Measurements from ENCODE around the gene BCL2.

The BCL2 gene

GRCh38 chr18:63348508-63349136 is 29.1 kb upstream of the BCL2 start:
- no peaks in the 10 kb centered on the region for H3K9me3 ChIP-seq (ENCODE audit: control insufficient read depth, low read length)
- WGBS, 2 experiments (ENCODE audit: insufficient coverage in 2 of 2) = 89 to 95% methylated on average over 4 to 6 of the region's 7 CpGs
- H3K4me3 ChIP-seq (ENCODE audit: extremely low read depth, insufficient read depth, low read length, poor library complexity, severe bottlenecking) = no peak overlapping the region
- H3K36me3 ChIP-seq (ENCODE audit: control insufficient read depth, insufficient read depth, low read length) = peaks cover 93% of the 10 kb centered on the region
- H3K4me1 ChIP-seq (ENCODE audit: control insufficient read depth, insufficient read depth, low read length, poor library complexity, severe bottlenecking) = no peaks in the 10 kb centered on the region
- no peak overlapping the region for H3K27ac ChIP-seq (ENCODE audit: low read depth, low read length, severe bottlenecking)

GRCh38 chr18:63346480-63347183 is 27.1 kb upstream of the BCL2 start:
- 93 to 94% methylated on average over 6 to 7 of the region's 7 CpGs for WGBS, 2 experiments (ENCODE audit: insufficient coverage in 2 of 2)
- Histone ChIP-seq H3K4me1 (ENCODE audit: control insufficient read depth, insufficient read depth, low read length, poor library complexity, severe bottlenecking) (no peaks in the 10 kb centered on the region), H3K9me3 (ENCODE audit: control insufficient read depth, low read length) (no peaks in the 10 kb centered on the region), H3K4me3 (ENCODE audit: extremely low read depth, insufficient read depth, low read length, poor library complexity, severe bottlenecking) (no peak overlapping the region), H3K27ac (ENCODE audit: low read depth, low read length, severe bottlenecking) (no peak overlapping the region), H3K36me3 (ENCODE audit: control insufficient read depth, insufficient read depth, low read length) (peaks cover 92% of the 10 kb centered on the region)

GRCh38 chr18:63346031-63346430 is 26.5 kb upstream of the BCL2 start:
- 91 to 92% methylated on average over 7 of the region's 7 CpGs for WGBS, 2 experiments (ENCODE audit: insufficient coverage in 2 of 2)
- peaks cover 86% of the 10 kb centered on the region for H3K36me3 ChIP-seq (ENCODE audit: control insufficient read depth, insufficient read depth, low read length)

GRCh38 chr18:63344918-63345317 is 25.3 kb upstream of the BCL2 start:
- WGBS, 2 experiments (ENCODE audit: insufficient coverage in 2 of 2) = 83 to 100% methylated on average over 1 of the region's 2 CpGs
- Histone ChIP-seq H3K4me1 (ENCODE audit: control insufficient read depth, insufficient read depth, low read length, poor library complexity, severe bottlenecking) (no peaks in the 10 kb centered on the region), H3K9me3 (ENCODE audit: control insufficient read depth, low read length) (no peaks in the 10 kb centered on the region), H3K36me3 (ENCODE audit: control insufficient read depth, insufficient read depth, low read length) (peaks cover 87% of the 10 kb centered on the region), H3K27ac (ENCODE audit: low read depth, low read length, severe bottlenecking) (no peak overlapping the region), H3K4me3 (ENCODE audit: extremely low read depth, insufficient read depth, low read length, poor library complexity, severe bottlenecking) (no peak overlapping the region)

More at GRCh38 chr18:63346031-63346430, 26.5 kb upstream of the BCL2 start:
- H3K27ac ChIP-seq (ENCODE audit: low read depth, low read length, severe bottlenecking) = no peak overlapping the region
- H3K4me3 ChIP-seq (ENCODE audit: extremely low read depth, insufficient read depth, low read length, poor library complexity, severe bottlenecking) = no peak overlapping the region
- H3K9me3 ChIP-seq (ENCODE audit: control insufficient read depth, low read length) = no peaks in the 10 kb centered on the region
- no peaks in the 10 kb centered on the region for H3K4me1 ChIP-seq (ENCODE audit: control insufficient read depth, insufficient read depth, low read length, poor library complexity, severe bottlenecking)

GRCh38 chr18:63344263-63344662 is 24.7 kb upstream of the BCL2 start:
- 79 to 100% methylated on average over 2 to 3 of the region's 5 CpGs for WGBS, 2 experiments (ENCODE audit: insufficient coverage in 2 of 2)
- H3K4me1 ChIP-seq (ENCODE audit: control insufficient read depth, insufficient read depth, low read length, poor library complexity, severe bottlenecking) = no peaks in the 10 kb centered on the region
- no peak overlapping the region for H3K27ac ChIP-seq (ENCODE audit: low read depth, low read length, severe bottlenecking)
- H3K36me3 ChIP-seq (ENCODE audit: control insufficient read depth, insufficient read depth, low read length) = peaks cover 86% of the 10 kb centered on the region
- no peaks in the 10 kb centered on the region for H3K9me3 ChIP-seq (ENCODE audit: control insufficient read depth, low read length)
- H3K4me3 ChIP-seq (ENCODE audit: extremely low read depth, insufficient read depth, low read length, poor library complexity, severe bottlenecking) = no peak overlapping the region

GRCh38 chr18:63342206-63342605 is 22.6 kb upstream of the BCL2 start:
- 40 to 65% methylated on average over 5 of the region's 5 CpGs for WGBS, 2 experiments (ENCODE audit: insufficient coverage in 2 of 2)
- H3K4me1 ChIP-seq (ENCODE audit: control insufficient read depth, insufficient read depth, low read length, poor library complexity, severe bottlenecking) = no peaks in the 10 kb centered on the region
- H3K4me3 ChIP-seq (ENCODE audit: extremely low read depth, insufficient read depth, low read length, poor library complexity, severe bottlenecking) = no peak overlapping the region
- H3K9me3 ChIP-seq (ENCODE audit: control insufficient read depth, low read length) = no peaks in the 10 kb centered on the region
- H3K27ac ChIP-seq (ENCODE audit: low read depth, low read length, severe bottlenecking) = no peak overlapping the region
- peaks cover 85% of the 10 kb centered on the region for H3K36me3 ChIP-seq (ENCODE audit: control insufficient read depth, insufficient read depth, low read length)

- WGBS, 2 experiments (ENCODE audit: insufficient coverage in 2 of 2) = 0% methylated on average over 1 of the region's 4 CpGs
- H3K36me3 ChIP-seq (ENCODE audit: control insufficient read depth, insufficient read depth, low read length) = peaks cover 83% of the 10 kb centered on the region
These were observed 20.4 kb upstream of the BCL2 start for GRCh38 chr18:63339920-63340484.

GRCh38 chr18:63336366-63337099 is 17.0 kb upstream of the BCL2 start:
- H3K9me3 ChIP-seq (ENCODE audit: control insufficient read depth, low read length) = no peaks in the 10 kb centered on the region
- H3K27ac ChIP-seq (ENCODE audit: low read depth, low read length, severe bottlenecking) = no peak overlapping the region
- peaks cover 83% of the 10 kb centered on the region for H3K36me3 ChIP-seq (ENCODE audit: control insufficient read depth, insufficient read depth, low read length)
- no peaks in the 10 kb centered on the region for H3K4me1 ChIP-seq (ENCODE audit: control insufficient read depth, insufficient read depth, low read length, poor library complexity, severe bottlenecking)
- H3K4me3 ChIP-seq (ENCODE audit: extremely low read depth, insufficient read depth, low read length, poor library complexity, severe bottlenecking) = no peak overlapping the region
- 92 to 100% methylated on average over 2 to 3 of the region's 8 CpGs for WGBS, 2 experiments (ENCODE audit: insufficient coverage in 2 of 2)

More at GRCh38 chr18:63339920-63340484, 20.4 kb upstream of the BCL2 start:
- no peaks in the 10 kb centered on the region for H3K9me3 ChIP-seq (ENCODE audit: control insufficient read depth, low read length)
- no peak overlapping the region for H3K27ac ChIP-seq (ENCODE audit: low read depth, low read length, severe bottlenecking)
- H3K4me3 ChIP-seq (ENCODE audit: extremely low read depth, insufficient read depth, low read length, poor library complexity, severe bottlenecking) = no peak overlapping the region
- no peaks in the 10 kb centered on the region for H3K4me1 ChIP-seq (ENCODE audit: control insufficient read depth, insufficient read depth, low read length, poor library complexity, severe bottlenecking)

- Histone ChIP-seq H3K27ac (ENCODE audit: low read depth, low read length, severe bottlenecking) (no peak overlapping the region), H3K4me3 (ENCODE audit: extremely low read depth, insufficient read depth, low read length, poor library complexity, severe bottlenecking) (no peak overlapping the region), H3K9me3 (ENCODE audit: control insufficient read depth, low read length) (no peaks in the 10 kb centered on the region), H3K4me1 (ENCODE audit: control insufficient read depth, insufficient read depth, low read length, poor library complexity, severe bottlenecking) (no peaks in the 10 kb centered on the region), H3K36me3 (ENCODE audit: control insufficient read depth, insufficient read depth, low read length) (peaks cover 61% of the 10 kb centered on the region)
- 100% methylated on average over 1 to 2 of the region's 4 CpGs for WGBS, 2 experiments (ENCODE audit: insufficient coverage in 2 of 2)
These were observed 11.5 kb upstream of the BCL2 start for GRCh38 chr18:63331105-63331504.

- Histone ChIP-seq H3K9me3 (ENCODE audit: control insufficient read depth, low read length) (no peaks in the 10 kb centered on the region), H3K27ac (ENCODE audit: low read depth, low read length, severe bottlenecking) (no peak overlapping the region), H3K36me3 (ENCODE audit: control insufficient read depth, insufficient read depth, low read length) (peaks cover 46% of the 10 kb centered on the region), H3K4me1 (ENCODE audit: control insufficient read depth, insufficient read depth, low read length, poor library complexity, severe bottlenecking) (no peaks in the 10 kb centered on the region), H3K4me3 (ENCODE audit: extremely low read depth, insufficient read depth, low read length, poor library complexity, severe bottlenecking) (no peak overlapping the region)
- 92 to 93% methylated on average over 3 to 5 of the region's 7 CpGs for WGBS, 2 experiments (ENCODE audit: insufficient coverage in 2 of 2)
These were observed 10.0 kb upstream of the BCL2 start for GRCh38 chr18:63329431-63330145.

Measured in mesodermal cell (in vitro differentiated cells).